Measurements from ENCODE around the gene RNU6-9.

DNA sequence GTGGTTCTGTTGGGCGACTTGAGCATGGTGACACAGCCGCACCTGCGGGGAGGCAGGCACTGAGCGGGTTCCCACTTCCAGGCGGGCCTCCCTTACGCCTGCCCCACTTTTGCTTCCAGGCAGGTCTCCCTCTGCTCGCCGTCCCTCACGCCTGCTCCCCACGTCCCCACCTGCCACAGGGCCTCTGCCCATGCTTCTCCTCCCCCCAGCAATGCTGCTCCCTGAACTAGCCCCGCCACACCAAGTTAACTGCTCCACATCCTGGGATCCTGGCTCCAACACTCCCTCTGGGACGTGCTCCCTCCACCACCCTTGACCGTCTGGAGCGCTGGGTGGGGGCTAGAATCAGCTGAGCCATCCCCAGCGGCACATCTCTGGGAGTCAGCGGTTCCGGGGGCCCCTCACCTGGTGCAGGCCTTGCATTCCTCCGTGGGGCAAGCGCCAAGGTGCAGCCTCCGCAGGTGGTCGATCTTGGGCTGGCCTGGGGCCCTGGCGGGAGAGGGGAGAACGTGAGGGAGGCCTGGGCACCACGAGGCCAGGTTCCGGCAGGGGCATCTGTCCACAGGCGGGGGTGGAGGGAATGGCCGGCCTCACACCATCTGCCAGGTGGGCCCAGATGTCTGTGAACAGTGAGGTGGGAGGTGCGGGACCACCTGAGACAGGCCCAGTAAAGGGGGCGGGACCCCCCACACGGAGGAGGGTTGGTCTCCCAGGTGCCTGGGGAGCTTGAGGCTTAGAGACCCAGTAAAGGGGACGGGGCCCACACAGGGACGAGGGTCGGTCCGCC lies 24.6 kb upstream of the RNU6-9 start:
- TF ChIP-seq, protein P1, sequence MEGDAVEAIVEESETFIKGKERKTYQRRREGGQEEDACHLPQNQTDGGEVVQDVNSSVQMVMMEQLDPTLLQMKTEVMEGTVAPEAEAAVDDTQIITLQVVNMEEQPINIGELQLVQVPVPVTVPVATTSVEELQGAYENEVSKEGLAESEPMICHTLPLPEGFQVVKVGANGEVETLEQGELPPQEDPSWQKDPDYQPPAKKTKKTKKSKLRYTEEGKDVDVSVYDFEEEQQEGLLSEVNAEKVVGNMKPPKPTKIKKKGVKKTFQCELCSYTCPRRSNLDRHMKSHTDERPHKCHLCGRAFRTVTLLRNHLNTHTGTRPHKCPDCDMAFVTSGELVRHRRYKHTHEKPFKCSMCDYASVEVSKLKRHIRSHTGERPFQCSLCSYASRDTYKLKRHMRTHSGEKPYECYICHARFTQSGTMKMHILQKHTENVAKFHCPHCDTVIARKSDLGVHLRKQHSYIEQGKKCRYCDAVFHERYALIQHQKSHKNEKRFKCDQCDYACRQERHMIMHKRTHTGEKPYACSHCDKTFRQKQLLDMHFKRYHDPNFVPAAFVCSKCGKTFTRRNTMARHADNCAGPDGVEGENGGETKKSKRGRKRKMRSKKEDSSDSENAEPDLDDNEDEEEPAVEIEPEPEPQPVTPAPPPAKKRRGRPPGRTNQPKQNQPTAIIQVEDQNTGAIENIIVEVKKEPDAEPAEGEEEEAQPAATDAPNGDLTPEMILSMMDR (IDR thresholded peaks at IDR 0.05): no peak
- no peak for TF ChIP-seq POLR2A (IDR thresholded peaks at IDR 0.05)
- TF ChIP-seq EP300 (IDR thresholded peaks at IDR 0.05): no peak

All from tibial nerve (tissue), 4 donors.